ENCODE data around the gene IYD.

Gene IYD

GRCh38 chr6:150427037-150427602, 58.3 kb downstream of the IYD start:
- WGBS, 2 donors (ENCODE audit: extremely low coverage in 2 of 2, insufficient read length in 2 of 2, insufficient replicate concordance in 1 of 2), result no CpG with 5 or more reads among the region's 6 CpGs
- no peak for DNase-seq (ENCODE audit: low spot score)
- H2BK12ac ChIP-seq (ENCODE audit: low read length), result no peak overlapping the region
- no peaks in the 10 kb centered on the region for H3K36me3 ChIP-seq (replicated peaks in 1 of 2; ENCODE audit: control insufficient read depth in 2 of 2, insufficient read depth in 2 of 2, low read length in 2 of 2)
- H2BK5ac ChIP-seq (ENCODE audit: low read length), result no peak overlapping the region
- H3K4me1 ChIP-seq (ENCODE audit: control insufficient read depth in 2 of 2, insufficient read depth in 1 of 2, low read depth in 1 of 2, low read length in 2 of 2), result peaks cover 0 to 5% of the 10 kb centered on the region in 2 donors
- H4K91ac ChIP-seq (ENCODE audit: low read depth, low read length, poor library complexity), result no peak overlapping the region
- H3K79me1 ChIP-seq (ENCODE audit: low read depth, low read length), result no peaks in the 10 kb centered on the region
- no peak overlapping the region for H3K9ac ChIP-seq (ENCODE audit: low read depth, low read length, poor library complexity)
- H3K4me2 ChIP-seq (ENCODE audit: insufficient read depth, low read length, poor library complexity, severe bottlenecking), result no peak overlapping the region
- H3K4ac ChIP-seq (ENCODE audit: low read length), result no peak overlapping the region
- H3K27me3 ChIP-seq (ENCODE audit: control insufficient read depth in 3 of 3, insufficient read depth in 3 of 3, low read depth in 1 of 3, low read length in 3 of 3), result no peaks in the 10 kb centered on the region
- no peak overlapping the region for H3K4me3 ChIP-seq (ENCODE audit: low read length in 2 of 2)
- H3K23ac ChIP-seq (ENCODE audit: low read depth, low read length, poor library complexity), result no peak overlapping the region
- no peak overlapping the region for H2AFZ ChIP-seq (ENCODE audit: low read length)
- no peak overlapping the region for H2BK120ac ChIP-seq (ENCODE audit: low read depth, low read length)
- no peak overlapping the region for H3K27ac ChIP-seq (replicated peaks; ENCODE audit: low read length)
- H2BK15ac ChIP-seq (ENCODE audit: low read length), result no peak overlapping the region
- peaks cover 9 to 13% of the 10 kb centered on the region in 2 donors for H3K9me3 ChIP-seq (replicated peaks in 1 of 2; ENCODE audit: control insufficient read depth in 2 of 2, insufficient read depth in 1 of 2, low read depth in 1 of 2, low read length in 2 of 2)
- H3K14ac ChIP-seq (ENCODE audit: low read length), result no peak overlapping the region
- H2AK5ac ChIP-seq (ENCODE audit: low read depth, low read length), result no peak overlapping the region
- H4K8ac ChIP-seq (ENCODE audit: low read depth, low read length), result no peak overlapping the region
- H3K18ac ChIP-seq (ENCODE audit: low read length), result no peak overlapping the region

GRCh38 chr6:150427843-150428242, 59.0 kb downstream of the IYD start:
- Histone ChIP-seq H3K18ac (ENCODE audit: low read length) (no peak overlapping the region), H2BK120ac (ENCODE audit: low read depth, low read length) (no peak overlapping the region), H3K36me3 (replicated peaks in 1 of 2; ENCODE audit: control insufficient read depth in 2 of 2, insufficient read depth in 2 of 2, low read length in 2 of 2) (no peaks in the 10 kb centered on the region), H3K27me3 (ENCODE audit: control insufficient read depth in 3 of 3, insufficient read depth in 3 of 3, low read depth in 1 of 3, low read length in 3 of 3) (no peaks in the 10 kb centered on the region), H2AFZ (ENCODE audit: low read length) (no peak overlapping the region), H3K4me3 (ENCODE audit: low read length in 2 of 2) (no peak overlapping the region), H2BK5ac (ENCODE audit: low read length) (no peak overlapping the region), H3K4me1 (ENCODE audit: control insufficient read depth in 2 of 2, insufficient read depth in 1 of 2, low read depth in 1 of 2, low read length in 2 of 2) (peaks cover 0 to 7% of the 10 kb centered on the region in 2 donors), H2BK15ac (ENCODE audit: low read length) (no peak overlapping the region), H3K79me1 (ENCODE audit: low read depth, low read length) (no peaks in the 10 kb centered on the region), H2BK12ac (ENCODE audit: low read length) (no peak overlapping the region), H4K91ac (ENCODE audit: low read depth, low read length, poor library complexity) (no peak overlapping the region), H3K9ac (ENCODE audit: low read depth, low read length, poor library complexity) (no peak overlapping the region), H3K14ac (ENCODE audit: low read length) (no peak overlapping the region), H3K4me2 (ENCODE audit: insufficient read depth, low read length, poor library complexity, severe bottlenecking) (no peak overlapping the region), H3K9me3 (replicated peaks in 1 of 2; ENCODE audit: control insufficient read depth in 2 of 2, insufficient read depth in 1 of 2, low read depth in 1 of 2, low read length in 2 of 2) (peaks cover 9 to 13% of the 10 kb centered on the region in 2 donors), H2AK5ac (ENCODE audit: low read depth, low read length) (no peak overlapping the region), H3K23ac (ENCODE audit: low read depth, low read length, poor library complexity) (no peak overlapping the region), H4K8ac (ENCODE audit: low read depth, low read length) (no peak overlapping the region), H3K27ac (replicated peaks; ENCODE audit: low read length) (no peak overlapping the region), H3K4ac (ENCODE audit: low read length) (no peak overlapping the region)
- no CpG with 5 or more reads among the region's 2 CpGs for WGBS, 2 donors (ENCODE audit: extremely low coverage in 2 of 2, insufficient read length in 2 of 2, insufficient replicate concordance in 1 of 2)
- no peak for DNase-seq (ENCODE audit: low spot score)

DNA sequence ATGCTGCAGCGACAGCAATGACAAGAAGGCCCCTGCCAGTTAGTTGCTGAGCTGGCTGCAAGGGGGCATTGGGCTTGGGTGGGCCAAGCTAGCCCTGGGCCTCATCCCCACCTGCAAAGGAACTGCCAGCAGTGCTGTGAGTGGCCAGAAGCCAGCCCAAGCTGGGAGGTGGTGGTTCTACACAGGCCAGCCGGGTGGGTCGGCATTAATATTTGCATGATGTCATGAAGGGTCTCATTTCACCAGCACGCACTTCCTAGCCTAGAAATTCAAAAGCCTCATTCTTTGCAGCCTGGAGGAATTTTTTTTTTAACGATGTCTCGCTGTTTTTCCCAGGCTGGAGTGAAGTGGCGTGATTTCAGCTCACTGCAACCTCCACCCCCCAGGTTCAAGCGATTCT, 62.0 kb downstream of the IYD start:
- no CpG with 5 or more reads among the region's 8 CpGs for WGBS, 2 donors (ENCODE audit: extremely low coverage in 2 of 2, insufficient read length in 2 of 2, insufficient replicate concordance in 1 of 2)

DNA sequence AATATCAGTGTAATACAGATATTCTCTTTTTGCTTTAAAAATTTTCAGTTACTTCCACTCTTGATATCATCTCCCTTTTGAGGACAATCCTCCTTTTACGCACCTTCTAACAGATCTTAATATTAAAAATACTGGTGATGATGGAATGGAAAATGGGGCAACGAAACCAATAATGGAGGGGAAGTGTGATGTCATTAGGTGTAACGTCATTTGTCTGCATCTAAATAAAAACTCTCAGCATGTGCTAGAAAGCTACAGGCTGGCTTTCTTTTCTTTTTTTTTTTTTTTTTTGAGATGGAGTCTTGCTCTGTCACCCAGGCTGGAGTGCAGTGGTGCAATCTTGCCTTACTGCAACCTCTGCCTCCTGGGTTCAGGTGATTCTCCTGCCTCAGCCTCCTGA, 66.5 kb downstream of the IYD start:
- H4K8ac ChIP-seq (ENCODE audit: low read depth, low read length), result no peak overlapping the region
- no peaks in the 10 kb centered on the region for H3K79me1 ChIP-seq (ENCODE audit: low read depth, low read length)

More for the DNA sequence above, 62.0 kb downstream of the IYD start:
- no peak overlapping the region for H2AK5ac ChIP-seq (ENCODE audit: low read depth, low read length)
- H3K18ac ChIP-seq (ENCODE audit: low read length), result peak overlapping the region; percentile 71
- no peaks in the 10 kb centered on the region for H3K36me3 ChIP-seq (replicated peaks in 1 of 2; ENCODE audit: control insufficient read depth in 2 of 2, insufficient read depth in 2 of 2, low read length in 2 of 2)
- H2BK120ac ChIP-seq (ENCODE audit: low read depth, low read length), result no peak overlapping the region
- DNase-seq (ENCODE audit: low spot score), result no peak
- no peak overlapping the region for H3K4ac ChIP-seq (ENCODE audit: low read length)
- peak overlapping the region; percentile 40 for H2AFZ ChIP-seq (ENCODE audit: low read length)
- H3K9ac ChIP-seq (ENCODE audit: low read depth, low read length, poor library complexity), result no peak overlapping the region
- no peak overlapping the region for H3K27ac ChIP-seq (replicated peaks; ENCODE audit: low read length)
- H2BK5ac ChIP-seq (ENCODE audit: low read length), result no peak overlapping the region
- no peak overlapping the region for H2BK12ac ChIP-seq (ENCODE audit: low read length)
- H2BK15ac ChIP-seq (ENCODE audit: low read length), result no peak overlapping the region
- H3K9me3 ChIP-seq (replicated peaks in 1 of 2; ENCODE audit: control insufficient read depth in 2 of 2, insufficient read depth in 1 of 2, low read depth in 1 of 2, low read length in 2 of 2), result no peaks in the 10 kb centered on the region
- H3K4me3 ChIP-seq (ENCODE audit: low read length in 2 of 2), result no peak overlapping the region
- no peak overlapping the region for H4K91ac ChIP-seq (ENCODE audit: low read depth, low read length, poor library complexity)
- no peak overlapping the region for H4K8ac ChIP-seq (ENCODE audit: low read depth, low read length)
- no peaks in the 10 kb centered on the region for H3K79me1 ChIP-seq (ENCODE audit: low read depth, low read length)
- peaks cover 0 to 8% of the 10 kb centered on the region in 2 donors for H3K4me1 ChIP-seq (ENCODE audit: control insufficient read depth in 2 of 2, insufficient read depth in 1 of 2, low read depth in 1 of 2, low read length in 2 of 2)
- H3K14ac ChIP-seq (ENCODE audit: low read length), result no peak overlapping the region
- peaks cover 0 to 3% (median 0%) of the 10 kb centered on the region in 3 experiments for H3K27me3 ChIP-seq (ENCODE audit: control insufficient read depth in 3 of 3, insufficient read depth in 3 of 3, low read depth in 1 of 3, low read length in 3 of 3)
- no peak overlapping the region for H3K23ac ChIP-seq (ENCODE audit: low read depth, low read length, poor library complexity)
- no peak overlapping the region for H3K4me2 ChIP-seq (ENCODE audit: insufficient read depth, low read length, poor library complexity, severe bottlenecking)

More for the DNA sequence above, 66.5 kb downstream of the IYD start:
- no peaks in the 10 kb centered on the region for H3K9me3 ChIP-seq (replicated peaks in 1 of 2; ENCODE audit: control insufficient read depth in 2 of 2, insufficient read depth in 1 of 2, low read depth in 1 of 2, low read length in 2 of 2)
- H3K4ac ChIP-seq (ENCODE audit: low read length), result no peak overlapping the region
- no peak overlapping the region for H2BK15ac ChIP-seq (ENCODE audit: low read length)
- no peak overlapping the region for H3K9ac ChIP-seq (ENCODE audit: low read depth, low read length, poor library complexity)
- DNase-seq (ENCODE audit: low spot score), result no peak
- no peak overlapping the region for H2BK120ac ChIP-seq (ENCODE audit: low read depth, low read length)
- H3K18ac ChIP-seq (ENCODE audit: low read length), result no peak overlapping the region
- H4K91ac ChIP-seq (ENCODE audit: low read depth, low read length, poor library complexity), result no peak overlapping the region
- H2AK5ac ChIP-seq (ENCODE audit: low read depth, low read length), result no peak overlapping the region
- no peak overlapping the region for H3K27ac ChIP-seq (replicated peaks; ENCODE audit: low read length)
- no peak overlapping the region for H2AFZ ChIP-seq (ENCODE audit: low read length)
- H3K36me3 ChIP-seq (replicated peaks in 1 of 2; ENCODE audit: control insufficient read depth in 2 of 2, insufficient read depth in 2 of 2, low read length in 2 of 2), result no peaks in the 10 kb centered on the region
- H3K4me1 ChIP-seq (ENCODE audit: control insufficient read depth in 2 of 2, insufficient read depth in 1 of 2, low read depth in 1 of 2, low read length in 2 of 2), result peaks cover 0 to 7% of the 10 kb centered on the region in 2 donors
- H3K14ac ChIP-seq (ENCODE audit: low read length), result no peak overlapping the region
- H3K27me3 ChIP-seq (ENCODE audit: control insufficient read depth in 3 of 3, insufficient read depth in 3 of 3, low read depth in 1 of 3, low read length in 3 of 3), result peaks cover 0 to 3% (median 0%) of the 10 kb centered on the region in 3 experiments
- WGBS, 2 donors (ENCODE audit: extremely low coverage in 2 of 2, insufficient read length in 2 of 2, insufficient replicate concordance in 1 of 2), result no CpG with 5 or more reads among the region's 3 CpGs
- H3K4me3 ChIP-seq (ENCODE audit: low read length in 2 of 2), result no peak overlapping the region
- no peak overlapping the region for H2BK12ac ChIP-seq (ENCODE audit: low read length)
- H3K23ac ChIP-seq (ENCODE audit: low read depth, low read length, poor library complexity), result no peak overlapping the region
- no peak overlapping the region for H3K4me2 ChIP-seq (ENCODE audit: insufficient read depth, low read length, poor library complexity, severe bottlenecking)
- no peak overlapping the region for H2BK5ac ChIP-seq (ENCODE audit: low read length)
